Stimulated activated naive CD8-positive, alpha-beta T cell treated with anti-CD3 and anti-CD28 coated beads, Interleukin-15, Interleukin-2, amounts not matched to agents 100 U/mL and 50 U/mL, for 24 hours (primary cell): ENCODE data around the gene AFG1L.
"Not testable (repeated sequence)": the region's sequence is repeated elsewhere in the genome, so short reads cannot be mapped to it uniquely, and the experiment has no call there.

ENCODE experiments used
- ATAC-seq: fragments of 150-1000 bp; cut with Tn5 transposase; one replicate; pipeline ENCODE4 v1.10.0; 2021
- DNase-seq: peaks from one replicate; pipeline ENCODE4 v3.0.0; 2021

The AFG1L gene

DNA sequence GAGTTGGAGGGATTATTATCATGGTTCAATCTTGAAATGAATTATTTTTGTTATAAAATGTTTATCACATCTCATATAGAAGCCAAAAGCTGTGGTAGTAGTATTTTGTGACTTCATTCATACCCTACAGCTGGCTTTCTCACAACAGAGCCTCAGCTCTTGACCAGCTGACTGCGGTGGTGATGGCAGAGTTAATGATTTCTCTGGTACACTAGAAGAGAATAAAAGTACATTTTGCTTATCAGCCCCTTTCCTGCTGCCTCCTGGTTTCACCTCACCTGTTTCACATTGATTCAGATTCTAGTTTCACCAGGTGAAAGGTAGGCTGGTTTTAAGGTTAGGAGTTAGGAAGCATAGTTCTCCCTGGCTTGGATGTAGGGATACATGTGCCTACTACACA, 55.7 kb downstream of the AFG1L start:
- DNase-seq: no peak
- ATAC-seq: no peak

DNA sequence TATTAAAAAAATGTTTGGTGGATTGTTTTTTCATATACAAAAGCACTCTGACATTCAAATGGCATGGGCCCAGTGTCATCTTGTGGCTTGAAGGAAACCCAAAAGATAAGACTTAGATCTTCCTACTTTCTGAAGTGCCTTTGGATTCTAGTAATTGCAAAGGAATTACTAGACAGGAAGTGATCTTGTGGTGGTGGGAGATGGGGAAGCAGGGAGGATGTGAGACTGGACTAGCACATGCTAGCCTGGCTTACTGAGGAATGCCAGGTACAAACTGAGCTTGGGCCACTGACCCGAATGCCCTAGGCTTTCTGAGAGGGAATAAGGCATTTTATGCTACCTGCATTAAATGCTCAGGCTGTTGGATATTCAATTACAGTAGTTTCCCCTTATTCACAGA, 59.0 kb downstream of the AFG1L start:
- ATAC-seq (no peak), DNase-seq (no peak)

DNA sequence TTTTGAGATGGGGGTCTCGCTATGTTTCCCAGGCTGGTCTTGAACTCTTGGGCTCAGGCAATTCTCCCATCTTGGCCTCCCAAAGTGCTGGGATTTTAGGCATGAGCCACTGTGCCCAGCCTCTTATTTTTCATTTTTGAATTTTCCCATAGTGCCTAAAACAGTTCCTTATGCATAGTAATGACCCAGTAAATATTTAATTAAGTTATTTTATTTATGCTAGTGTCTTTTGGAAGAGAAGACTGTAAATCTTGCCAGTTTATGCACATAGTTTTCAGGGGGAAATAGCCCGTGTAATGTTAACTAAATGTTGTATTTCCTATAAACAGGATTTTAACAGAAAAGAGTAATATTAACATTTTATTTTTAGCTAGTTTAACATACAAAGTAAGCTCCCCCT, 60.3 kb downstream of the AFG1L start:
- no peak for ATAC-seq
- DNase-seq: no peak

DNA sequence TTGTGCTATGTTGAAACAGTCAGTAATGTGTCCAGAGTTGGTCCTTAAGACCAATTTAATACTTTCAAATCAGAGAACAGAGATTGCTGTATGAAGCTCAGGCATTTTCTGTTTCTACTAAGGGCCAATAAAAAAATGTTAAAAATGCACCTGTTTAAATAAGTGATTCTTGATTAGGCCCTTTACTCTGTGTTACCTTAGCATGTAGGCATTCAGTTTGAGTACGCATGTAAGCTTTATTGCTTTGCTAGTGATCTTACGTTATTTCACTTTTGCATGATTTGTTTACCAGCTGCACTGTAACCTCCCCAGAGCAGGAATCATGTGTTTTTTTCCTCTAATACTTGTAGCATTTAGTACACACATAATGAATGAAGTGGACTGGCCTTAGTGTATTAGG, 61.0 kb downstream of the AFG1L start:
- no peak for ATAC-seq
- DNase-seq: no peak

DNA sequence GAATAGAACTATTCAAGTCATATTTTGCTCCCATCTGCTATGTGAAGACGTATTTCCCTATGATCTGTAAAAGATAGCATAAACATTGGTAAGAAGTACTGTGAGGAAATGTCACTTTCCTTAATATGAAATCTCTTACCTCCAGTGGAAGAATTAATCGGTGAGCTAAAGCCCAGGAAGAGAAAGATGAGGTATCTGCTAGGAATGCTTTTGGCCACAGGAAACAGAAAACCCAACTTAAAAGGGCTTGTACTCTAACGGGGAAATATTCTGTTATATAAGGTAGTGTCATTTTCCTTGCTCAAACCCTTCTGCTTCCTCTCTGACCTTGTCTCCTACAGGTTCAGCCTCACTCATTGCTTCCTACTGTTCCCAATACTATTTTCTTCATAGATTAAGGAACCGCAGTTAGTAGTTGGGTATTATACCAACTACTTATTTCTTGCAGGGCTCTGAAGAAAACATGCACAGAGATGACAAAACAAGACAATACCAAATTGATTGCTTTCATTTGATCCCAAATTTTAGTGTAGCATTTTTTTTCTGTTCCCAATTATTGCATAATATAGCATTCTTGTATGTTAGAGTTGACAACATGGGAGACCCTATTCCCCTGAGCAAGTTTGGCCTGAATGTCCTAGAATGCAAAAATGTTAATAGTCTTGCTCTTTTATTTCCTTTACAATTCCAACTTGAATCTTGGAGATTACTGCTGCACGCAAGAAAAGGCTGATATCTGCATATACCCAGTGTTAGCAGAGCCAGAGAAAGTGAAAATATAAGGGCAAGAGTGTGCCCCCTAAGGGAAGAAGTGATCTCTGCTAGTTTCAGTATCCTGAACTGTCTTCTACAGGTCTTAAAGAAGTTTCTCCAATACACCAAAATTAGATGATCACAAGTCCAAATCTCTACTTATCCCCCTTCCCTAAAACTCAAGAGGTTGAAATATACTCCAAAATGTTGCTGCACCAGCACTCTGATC, 65.3 kb downstream of the AFG1L start:
- no peak for ATAC-seq
- no peak for DNase-seq

DNA sequence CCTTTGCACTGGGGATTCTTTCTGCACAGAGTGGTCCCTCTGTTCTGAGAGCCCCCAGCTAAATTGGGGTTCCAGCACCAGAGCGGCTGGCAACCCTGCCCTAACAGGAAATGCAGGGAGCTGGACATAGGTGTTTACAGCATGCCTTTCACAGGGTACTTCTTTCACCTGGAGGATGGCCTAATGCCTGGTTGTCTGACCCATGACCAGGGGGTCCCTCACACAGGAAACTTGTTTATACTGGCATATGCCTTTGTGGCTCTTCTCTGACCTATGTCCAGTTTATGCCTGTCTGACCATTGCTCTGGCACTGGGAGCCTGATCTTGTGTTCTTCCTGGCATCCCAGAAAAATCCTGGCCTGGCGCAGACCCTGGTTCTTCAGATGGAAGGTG, 66.1 kb downstream of the AFG1L start:
- ATAC-seq (no peak), DNase-seq (no peak)

DNA sequence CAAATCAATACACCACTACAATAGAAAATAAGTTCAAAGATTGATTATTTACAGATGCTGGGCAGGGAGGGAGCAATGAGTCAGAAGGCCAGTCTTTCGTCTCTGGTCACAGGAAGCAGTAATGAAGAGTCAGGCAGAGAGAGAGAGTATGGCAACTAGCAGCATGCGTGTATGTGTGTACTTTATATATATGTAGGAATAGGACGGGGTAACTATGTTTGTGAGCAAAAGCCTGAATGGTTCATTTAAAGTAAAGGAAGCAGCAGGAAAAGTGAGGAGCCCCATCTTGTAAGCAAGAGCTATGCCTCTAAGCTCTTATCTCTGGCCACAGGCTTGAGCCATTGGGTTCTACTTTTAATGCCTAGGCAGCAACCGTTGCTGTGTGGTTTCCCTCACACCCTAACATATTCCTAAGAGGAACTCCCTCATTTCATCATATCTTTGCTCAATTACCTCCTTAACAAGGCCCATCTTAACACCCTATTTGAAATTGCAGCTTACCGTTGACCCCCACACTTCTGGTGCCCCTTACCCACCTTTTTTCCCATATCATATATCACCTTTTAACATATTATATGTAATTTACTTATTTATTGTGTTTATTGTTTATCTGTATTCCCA, 66.6 kb downstream of the AFG1L start:
- ATAC-seq: no peak
- DNase-seq: no peak

DNA sequence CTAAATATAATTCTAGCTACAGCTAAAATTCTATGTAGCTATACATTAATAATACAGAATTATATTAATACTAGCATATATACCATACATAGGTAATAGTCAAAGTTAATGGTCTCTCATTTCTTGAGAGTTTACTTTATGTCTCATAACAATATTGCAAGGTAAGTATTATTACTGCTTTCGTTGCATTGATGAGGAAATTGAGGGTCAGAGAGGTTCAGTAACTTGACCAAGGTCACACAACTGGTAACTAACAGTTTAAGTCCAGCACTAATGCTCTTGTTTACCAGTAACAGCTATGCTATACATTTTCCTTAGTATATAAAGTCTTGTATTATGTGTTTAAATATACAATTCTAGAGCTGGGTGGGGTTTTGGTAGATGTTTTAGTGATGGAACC, 67.6 kb downstream of the AFG1L start:
- ATAC-seq: no peak
- no peak for DNase-seq

DNA sequence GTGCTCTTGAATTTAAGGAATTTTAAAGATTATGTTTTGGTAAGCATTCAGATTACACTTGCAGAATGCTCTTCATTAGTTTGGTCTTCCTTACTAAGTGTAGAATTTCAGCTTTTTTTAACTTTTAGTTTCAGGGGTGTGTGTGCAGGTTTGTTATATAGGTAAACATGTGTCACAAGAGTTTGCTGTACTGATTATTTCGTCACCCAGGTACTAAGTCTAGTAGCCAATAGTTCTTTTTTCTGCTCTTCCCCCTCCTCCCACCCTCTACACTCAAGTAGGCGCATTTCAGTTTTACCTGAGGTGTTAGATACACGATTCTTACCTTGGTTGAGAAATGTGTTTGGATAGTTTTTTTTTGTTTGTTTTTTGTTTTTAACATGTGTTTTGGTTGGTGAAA, 68.3 kb downstream of the AFG1L start:
- DNase-seq (no peak), ATAC-seq (no peak)

DNA sequence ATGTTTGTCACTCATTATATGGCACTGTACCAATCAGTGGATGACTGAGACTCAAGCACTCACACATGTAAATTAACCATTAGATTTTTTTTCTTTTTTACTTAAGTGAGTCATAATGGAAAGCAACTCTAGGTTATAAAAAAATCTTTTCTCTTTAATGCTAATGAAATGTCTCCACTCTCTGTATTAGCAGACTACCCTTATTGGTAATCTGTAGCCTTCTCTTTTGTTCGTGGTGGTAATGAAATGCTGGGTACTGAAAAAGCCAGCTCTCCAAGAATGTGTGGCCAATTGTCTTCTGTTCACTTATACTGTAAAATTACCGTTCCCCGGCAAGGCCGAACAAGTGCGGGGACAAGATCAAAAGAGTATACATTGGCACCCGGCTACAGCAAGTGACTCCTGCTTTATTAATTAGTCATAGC, 69.0 kb downstream of the AFG1L start:
- DNase-seq (no peak), ATAC-seq (no peak)

DNA sequence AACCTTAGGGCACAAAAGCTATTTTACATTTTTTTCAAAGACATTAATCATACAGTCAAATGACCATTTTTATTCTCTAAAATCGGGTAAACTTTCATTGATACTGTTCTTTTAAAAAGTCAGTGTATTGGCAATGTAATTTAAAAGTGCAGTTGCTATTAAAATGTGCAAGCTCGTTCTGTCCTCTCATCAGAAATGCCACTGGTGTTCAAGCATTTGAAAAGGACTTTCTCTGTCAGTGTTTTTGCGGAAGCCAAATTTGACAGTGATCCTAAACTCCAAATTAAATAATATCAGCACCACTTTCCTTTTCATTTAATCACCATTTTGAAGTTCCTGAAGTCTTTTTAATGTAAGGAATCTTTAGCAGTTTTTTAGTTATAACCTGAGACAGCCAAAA, 69.6 kb downstream of the AFG1L start:
- ATAC-seq: no peak

DNA sequence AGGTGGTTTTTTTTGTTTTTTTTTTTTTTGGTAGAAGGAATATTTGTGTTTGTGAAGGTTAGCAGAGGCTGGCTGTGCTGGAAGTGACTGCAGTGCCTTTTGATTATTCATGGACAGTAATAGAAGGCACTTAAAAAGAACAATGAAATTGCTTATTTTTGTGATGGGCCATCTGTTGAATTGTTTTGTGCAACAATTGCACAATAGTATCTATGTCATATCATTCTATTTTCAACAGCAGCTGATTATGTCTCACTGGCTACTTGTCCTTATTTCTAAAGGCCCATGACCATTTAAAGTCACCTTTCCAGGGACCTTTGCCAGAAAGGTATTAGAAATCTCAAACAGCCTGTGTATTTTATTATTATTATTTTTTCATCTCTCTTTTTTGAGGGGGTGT, 70.6 kb downstream of the AFG1L start:
- ATAC-seq (no peak), DNase-seq (no peak)

More for the DNA sequence above, 69.6 kb downstream of the AFG1L start:
- no peak for DNase-seq

DNA sequence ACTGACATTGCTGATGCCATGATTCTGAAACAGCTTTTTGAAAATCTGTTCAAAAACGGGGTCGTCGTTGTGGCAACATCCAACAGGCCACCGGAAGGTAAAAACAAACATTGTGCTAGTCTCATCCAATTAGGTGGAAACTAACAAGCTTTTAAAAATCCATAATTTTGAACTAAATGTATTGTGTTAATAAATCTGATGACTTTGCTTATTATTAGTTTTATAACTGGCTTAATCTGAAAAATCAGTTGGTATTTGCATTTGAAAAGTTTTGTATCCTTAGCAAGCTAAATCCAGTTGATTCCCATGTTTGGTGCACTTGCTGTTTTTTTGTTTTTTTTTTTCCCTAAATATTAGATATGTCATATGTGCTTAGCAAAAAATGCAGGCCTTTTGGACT, 71.4 kb downstream of the AFG1L start:
- DNase-seq (no peak), ATAC-seq (no peak)

DNA sequence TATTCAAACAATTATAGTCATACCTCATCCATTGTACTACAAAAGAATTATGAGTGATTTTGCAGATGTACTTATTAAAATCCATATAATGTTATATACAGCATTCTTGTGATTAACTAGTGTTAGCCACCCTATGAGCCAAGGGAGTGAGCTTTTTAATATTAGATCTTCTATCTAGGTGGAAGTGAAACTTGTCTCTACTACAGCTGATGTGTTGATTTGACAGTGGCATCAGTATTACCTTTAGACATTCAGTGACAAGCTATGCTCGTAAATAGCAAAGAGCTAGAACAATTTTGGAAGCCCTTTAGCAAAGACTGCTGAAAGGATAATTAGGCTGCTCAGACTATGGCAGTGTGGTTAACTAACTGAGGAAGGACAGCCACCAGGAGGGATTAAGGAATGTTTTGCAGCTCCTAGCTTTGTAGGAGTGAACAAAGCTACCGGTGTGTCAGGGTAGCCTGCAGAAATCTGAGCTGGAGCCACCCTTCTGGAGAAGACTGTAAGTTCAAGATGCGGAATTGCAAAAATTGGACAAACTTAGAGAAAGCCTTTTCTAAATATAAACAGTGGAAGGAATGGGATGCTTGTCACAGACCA, 73.7 kb downstream of the AFG1L start:
- ATAC-seq (no peak), DNase-seq (no peak)

DNA sequence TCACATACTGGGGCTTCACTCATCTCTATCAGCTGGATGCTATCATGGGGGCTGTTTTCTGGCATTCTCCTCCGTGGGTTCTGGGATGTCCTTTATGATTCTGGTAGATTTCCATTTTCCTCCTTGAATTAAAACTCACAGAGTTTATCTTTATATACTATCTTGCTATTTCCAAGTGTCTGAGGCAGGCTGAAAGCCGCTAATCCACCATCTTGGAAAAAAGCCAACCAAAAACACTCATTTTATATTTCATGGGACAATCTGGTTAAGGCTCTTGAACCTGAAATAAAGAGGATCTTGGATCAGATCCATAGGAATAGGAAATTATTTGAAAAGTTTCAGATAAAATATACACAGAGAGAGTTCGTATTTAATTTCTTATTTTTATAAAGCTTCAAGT, 86.0 kb downstream of the AFG1L start:
- ATAC-seq: no peak
- no peak for DNase-seq

DNA sequence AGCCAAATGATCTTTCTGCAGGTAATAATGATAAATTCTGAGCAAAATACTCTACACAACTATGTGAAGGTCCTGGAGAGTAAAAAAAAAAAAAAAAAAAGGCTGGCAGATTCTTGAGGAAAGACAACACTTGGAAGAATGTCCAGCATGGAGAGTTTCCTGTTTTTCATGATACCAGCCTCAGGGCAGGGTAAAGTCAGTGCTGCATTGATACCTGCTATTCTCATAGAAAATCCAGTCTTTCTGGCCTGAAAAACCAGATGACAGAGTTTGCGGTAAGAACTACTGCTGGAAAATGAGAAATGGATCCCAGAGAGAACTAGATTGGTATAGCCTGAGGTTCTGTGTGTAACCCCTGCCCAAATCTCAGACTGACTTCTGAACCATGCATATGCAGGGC, 89.1 kb downstream of the AFG1L start:
- DNase-seq (no peak), ATAC-seq (no peak)

DNA sequence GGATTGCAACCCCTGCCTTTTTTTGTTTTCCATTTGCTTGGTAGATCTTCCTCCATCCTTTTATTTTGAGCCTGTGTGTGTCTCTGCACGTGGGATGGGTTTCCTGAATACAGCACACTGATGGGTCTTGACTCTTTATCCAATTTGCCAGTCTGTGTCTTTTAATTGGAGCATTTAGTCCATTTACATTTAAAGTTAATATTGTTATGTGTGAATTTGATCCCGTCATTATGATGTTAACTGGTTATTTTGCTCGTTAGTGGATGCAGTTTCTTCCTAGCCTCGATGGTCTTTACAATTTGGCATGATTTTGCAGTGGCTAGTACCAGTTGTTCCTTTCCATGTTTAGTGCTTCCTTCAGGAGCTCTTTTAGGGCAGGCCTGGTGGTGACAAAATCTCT, 94.3 kb downstream of the AFG1L start:
- not testable (repeated sequence) for ATAC-seq

DNA sequence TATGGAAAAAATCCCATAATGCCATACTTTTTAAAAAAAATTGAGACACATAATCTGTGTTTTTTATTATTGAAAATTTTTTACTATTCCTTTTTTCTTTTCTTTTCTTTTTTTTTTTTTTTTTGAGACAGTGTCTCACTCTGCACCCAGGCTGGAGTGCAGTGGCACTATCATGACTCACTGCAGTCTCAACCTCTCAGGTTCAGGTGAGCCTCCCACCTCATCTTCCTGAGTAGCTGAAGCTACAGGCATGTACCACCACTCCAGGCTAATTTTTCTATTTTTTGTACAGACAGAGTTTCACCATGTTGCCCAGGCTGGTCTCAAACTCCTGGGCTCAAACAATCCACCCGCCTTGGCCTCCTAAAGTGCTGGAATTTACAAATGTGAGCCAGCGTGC, 100.4 kb downstream of the AFG1L start:
- ATAC-seq: no peak
- no peak for DNase-seq

More for the DNA sequence above, 94.3 kb downstream of the AFG1L start:
- not testable (repeated sequence) for DNase-seq

DNA sequence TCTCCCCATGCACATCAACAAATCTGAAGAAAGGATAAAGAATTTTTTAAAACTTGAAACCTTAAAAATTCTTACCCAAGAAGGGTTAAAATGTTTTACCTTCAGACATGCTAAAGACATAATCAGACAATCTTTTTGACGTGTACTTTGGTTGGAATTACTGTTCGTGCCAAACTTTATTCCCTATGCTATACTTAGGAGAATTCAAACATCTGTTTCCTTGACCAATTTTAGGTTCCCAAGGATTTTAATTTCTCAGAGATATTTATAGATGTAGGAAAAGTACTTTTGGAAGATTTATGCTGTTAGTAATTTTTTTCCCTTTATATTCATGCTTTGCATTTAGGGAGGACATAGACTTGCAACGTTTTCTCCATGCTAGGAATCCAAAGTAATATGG, 108.4 kb downstream of the AFG1L start:
- ATAC-seq (no peak), DNase-seq (no peak)

DNA sequence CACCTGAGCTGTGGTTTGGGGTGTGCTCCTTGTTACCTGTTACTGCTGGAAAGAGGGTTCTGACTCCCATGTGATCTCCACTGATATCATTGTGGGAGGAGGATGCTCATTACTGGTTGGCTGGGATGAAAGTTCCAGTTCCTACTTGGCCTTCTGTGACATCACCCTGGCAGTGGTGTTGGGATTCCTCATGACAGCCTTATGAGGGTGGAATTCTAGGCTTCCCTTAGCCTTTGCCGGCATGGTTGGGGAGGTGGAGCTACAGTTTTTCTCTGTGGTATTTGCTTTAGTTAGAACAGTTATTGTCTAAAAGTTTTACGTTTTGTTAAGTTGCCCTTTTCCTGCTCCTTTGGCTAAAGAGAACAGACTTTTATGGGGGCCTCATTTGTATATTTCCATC, 112.1 kb downstream of the AFG1L start:
- DNase-seq (no peak), ATAC-seq (no peak)

DNA sequence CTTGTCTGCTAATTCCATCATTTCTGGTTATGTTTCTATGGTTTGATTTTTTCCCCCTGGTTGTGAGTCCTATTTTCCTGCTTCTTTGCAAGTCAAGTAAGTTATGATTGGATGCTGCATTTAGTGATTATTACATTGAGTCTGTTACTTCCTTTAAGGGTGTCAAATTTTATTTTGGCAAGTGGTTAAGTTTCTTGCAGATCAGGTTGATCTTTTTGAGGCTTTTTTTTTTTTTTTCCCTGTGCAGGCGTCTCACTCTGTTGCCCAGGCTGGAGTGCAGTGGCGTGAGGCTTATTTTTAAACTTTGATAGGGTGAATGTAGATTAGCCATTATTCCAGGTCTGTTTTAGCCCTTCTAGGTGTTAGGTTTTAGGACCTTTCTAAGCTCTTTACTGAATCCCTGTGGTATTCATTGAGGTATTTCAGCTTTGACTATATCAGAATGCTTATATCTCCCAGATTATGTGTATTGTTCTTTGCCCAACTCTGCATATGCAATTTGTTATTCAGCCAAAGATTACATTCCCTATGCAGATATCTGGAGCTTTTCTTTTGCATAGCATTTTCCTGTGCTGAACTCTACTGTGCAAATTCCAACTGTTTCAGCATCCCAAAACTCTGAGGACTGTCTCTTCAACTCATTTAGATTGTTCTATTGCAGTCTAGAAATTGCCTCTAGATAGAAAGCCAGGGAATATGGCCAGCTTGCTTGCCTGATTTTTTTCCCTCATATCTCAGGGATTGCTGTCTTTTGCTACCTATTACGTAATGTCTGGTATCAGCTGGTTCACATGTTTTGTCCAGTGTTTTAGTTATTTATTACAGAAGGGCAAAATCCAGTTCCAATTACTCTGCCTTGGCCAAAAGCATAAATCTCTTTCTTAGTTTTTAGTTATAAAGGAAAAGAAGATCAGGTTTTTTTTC, 113.3 kb downstream of the AFG1L start:
- ATAC-seq (no peak), DNase-seq (no peak)

DNA sequence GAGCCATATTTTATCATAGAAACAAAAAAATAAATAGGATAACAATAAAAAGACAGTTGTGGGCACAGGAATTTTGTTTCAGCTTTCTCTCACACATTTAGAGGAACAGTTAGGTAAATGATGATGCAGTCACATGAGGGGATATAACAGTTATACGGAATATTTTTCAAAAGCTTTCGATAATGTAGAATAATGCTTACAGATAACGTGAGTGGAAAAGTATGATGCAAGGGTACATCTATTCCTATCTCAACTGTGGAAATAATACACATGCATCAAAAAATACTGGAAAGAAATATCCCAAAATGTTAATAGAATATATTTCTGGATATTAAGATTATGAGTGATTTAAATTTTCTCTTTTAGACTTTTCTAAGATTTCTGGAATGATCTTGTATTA, 114.0 kb downstream of the AFG1L start:
- no peak for ATAC-seq
- DNase-seq: no peak
